ENCODE measurements around the gene ADAMTS14. TPM values are rescaled to one million over a fixed set of nuclear protein-coding genes. Genes with fewer than 3 reads are reported as not detected.

Gene ADAMTS14
- polyA plus RNA-seq, 3 donors = 0.05 TPM; not detected in 2

DNA sequence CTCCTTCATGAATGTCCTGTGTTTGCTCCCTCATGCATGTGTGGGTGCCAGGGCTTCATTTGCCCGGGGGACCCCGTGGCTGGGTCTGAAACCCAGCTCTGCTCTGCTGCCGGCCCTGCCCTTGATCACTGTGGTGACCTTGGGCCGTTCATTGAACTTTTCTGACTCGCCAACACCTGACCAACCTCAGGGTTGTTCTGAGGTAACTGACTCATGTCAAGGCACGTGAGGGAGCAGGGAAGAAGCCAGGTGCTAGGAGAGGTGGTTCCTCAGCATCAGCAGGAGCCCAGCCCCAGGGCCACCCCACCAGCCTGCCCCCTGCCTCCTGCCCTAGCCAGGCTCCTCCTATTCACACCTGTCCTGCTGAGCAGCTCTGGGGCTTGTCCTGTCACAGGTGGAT, 64.9 kb downstream of the ADAMTS14 start:
- intact Hi-C loops (cut with micrococcal nuclease) = no loop called here
- no peak overlapping the region for H3K4me3 Mint-ChIP-seq
- H3K4me3 ChIP-seq (replicated peaks in 1 of 3; ENCODE audit: low read depth in 2 of 3, low read length in 3 of 3) = no peak overlapping the region
- no peak overlapping the region for H3K27ac ChIP-seq (ENCODE audit: low read depth in 1 of 2, low read length in 2 of 2)
- H3K4me2 ChIP-seq (replicated peaks; ENCODE audit: extremely low read depth, low read length, poor library complexity, severe bottlenecking) = no peak overlapping the region
- no peaks in the 10 kb centered on the region for H3K79me2 ChIP-seq (ENCODE audit: insufficient read depth, low read length)
- no peaks in the 10 kb centered on the region for H4K20me1 ChIP-seq (ENCODE audit: insufficient read depth, low read length)
- no peaks in the 10 kb centered on the region for H3K36me3 ChIP-seq (replicated peaks in 1 of 2; ENCODE audit: control insufficient read depth in 1 of 2, insufficient read depth in 2 of 2, low read length in 2 of 2)
- H3K4me1 ChIP-seq (ENCODE audit: control insufficient read depth in 1 of 2, insufficient read depth in 2 of 2, low read length in 2 of 2) = peaks cover 3 to 4% of the 10 kb centered on the region in 2 donors
- H3K4me1 Mint-ChIP-seq = peaks cover under 1% of the 10 kb centered on the region
- no peak overlapping the region for H3K9ac ChIP-seq (ENCODE audit: insufficient read depth, low read length, poor library complexity, severe bottlenecking)
- no peaks in the 10 kb centered on the region for H3K27me3 ChIP-seq (ENCODE audit: control insufficient read depth in 2 of 2, insufficient read depth in 2 of 2, low read length in 2 of 2)
- peaks cover 1 to 3% (median 2%) of the 10 kb centered on the region in 3 donors for H3K27me3 Mint-ChIP-seq (ENCODE audit: low read depth in 3 of 3)
- WGBS (ENCODE audit: insufficient coverage) = 91% methylated on average over 5 of the region's 6 CpGs
- H2AFZ ChIP-seq (ENCODE audit: insufficient read depth, low read depth, low read length, poor library complexity, severe bottlenecking) = no peak overlapping the region
- TF ChIP-seq CTCF (IDR thresholded peaks at IDR 0.05) = no peak
- no peak for DNase-seq
- H3K9me3 Mint-ChIP-seq = no peaks in the 10 kb centered on the region
- H3K36me3 Mint-ChIP-seq = no peaks in the 10 kb centered on the region
- no peak overlapping the region for H3K27ac Mint-ChIP-seq
- H3K9me3 ChIP-seq (replicated peaks in 1 of 2; ENCODE audit: control insufficient read depth in 1 of 2, insufficient read depth in 1 of 2, low read length in 2 of 2) = no peaks in the 10 kb centered on the region

- Histone ChIP-seq H4K20me1 (ENCODE audit: insufficient read depth, low read length) (no peaks in the 10 kb centered on the region), H3K9me3 (replicated peaks in 1 of 2; ENCODE audit: control insufficient read depth in 1 of 2, insufficient read depth in 1 of 2, low read length in 2 of 2) (no peaks in the 10 kb centered on the region), H3K36me3 (replicated peaks in 1 of 2; ENCODE audit: control insufficient read depth in 1 of 2, insufficient read depth in 2 of 2, low read length in 2 of 2) (no peaks in the 10 kb centered on the region), H3K4me3 (replicated peaks in 1 of 3; ENCODE audit: low read depth in 2 of 3, low read length in 3 of 3) (no peak overlapping the region), H3K4me2 (replicated peaks; ENCODE audit: extremely low read depth, low read length, poor library complexity, severe bottlenecking) (no peak overlapping the region), H3K27ac (ENCODE audit: low read depth in 1 of 2, low read length in 2 of 2) (no peak overlapping the region), H2AFZ (ENCODE audit: insufficient read depth, low read depth, low read length, poor library complexity, severe bottlenecking) (no peak overlapping the region), H3K9ac (ENCODE audit: insufficient read depth, low read length, poor library complexity, severe bottlenecking) (no peak overlapping the region), H3K79me2 (ENCODE audit: insufficient read depth, low read length) (no peaks in the 10 kb centered on the region), H3K27me3 (ENCODE audit: control insufficient read depth in 2 of 2, insufficient read depth in 2 of 2, low read length in 2 of 2) (no peaks in the 10 kb centered on the region), H3K4me1 (ENCODE audit: control insufficient read depth in 1 of 2, insufficient read depth in 2 of 2, low read length in 2 of 2) (peaks cover 12 to 13% of the 10 kb centered on the region in 2 donors)
- Mint-ChIP-seq H3K9me3 (no peaks in the 10 kb centered on the region), H3K27me3 (ENCODE audit: low read depth in 3 of 3) (peaks cover 1 to 3% (median 2%) of the 10 kb centered on the region in 3 donors), H3K4me1 (peaks cover 10% of the 10 kb centered on the region), H3K27ac (peak overlapping the region in 1 of 7 donors; percentile 16), H3K36me3 (no peaks in the 10 kb centered on the region), H3K4me3 (no peak overlapping the region)
- intact Hi-C loops (cut with micrococcal nuclease) = no loop called here
- DNase-seq = no peak
- WGBS (ENCODE audit: insufficient coverage) = 100% methylated on average over 1 of the region's 3 CpGs
- TF ChIP-seq CTCF (IDR thresholded peaks at IDR 0.05) = no peak
Observed at GRCh38 chr10:70738006-70738760, 65.9 kb downstream of the ADAMTS14 start.
